ENCODE measurements around the gene PEAK1.
"Not testable (repeated sequence)": the region's sequence is repeated elsewhere in the genome, so short reads cannot be mapped to it uniquely, and the experiment has no call there.

PEAK1 gene

GRCh38 chr15:77295446-77295845 is 124.5 kb downstream of the PEAK1 start:
- no peak for DNase-seq

DNA sequence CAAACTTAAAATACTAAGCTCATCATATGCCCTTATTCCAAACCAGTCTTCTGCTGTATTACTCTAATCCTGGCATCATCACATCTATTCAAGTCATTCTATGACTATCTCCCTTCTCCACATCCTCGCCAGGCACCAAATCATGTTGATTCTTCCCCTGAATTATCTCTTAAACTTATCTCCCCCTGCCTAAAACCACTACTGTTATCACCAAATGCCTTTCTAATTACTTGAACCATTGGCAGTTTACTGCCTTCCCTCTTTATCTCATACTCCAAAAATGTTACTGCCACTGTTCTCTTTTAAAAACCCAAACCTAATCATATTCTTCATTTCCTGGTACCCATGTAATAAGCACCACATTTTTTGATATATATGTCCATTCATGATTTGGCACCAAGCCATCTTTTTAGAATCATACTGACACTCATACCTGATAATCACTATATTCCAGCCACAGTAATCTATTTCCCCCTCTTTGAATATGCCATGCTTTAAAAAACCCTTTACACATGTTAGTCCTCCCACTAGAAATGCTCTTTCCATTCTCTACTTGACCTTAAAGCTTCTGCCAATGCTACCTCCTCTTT is 126.8 kb downstream of the PEAK1 start:
- DNase-seq, result no peak

GRCh38 chr15:77291107-77291506 is 128.8 kb downstream of the PEAK1 start:
- no peak for DNase-seq

DNA sequence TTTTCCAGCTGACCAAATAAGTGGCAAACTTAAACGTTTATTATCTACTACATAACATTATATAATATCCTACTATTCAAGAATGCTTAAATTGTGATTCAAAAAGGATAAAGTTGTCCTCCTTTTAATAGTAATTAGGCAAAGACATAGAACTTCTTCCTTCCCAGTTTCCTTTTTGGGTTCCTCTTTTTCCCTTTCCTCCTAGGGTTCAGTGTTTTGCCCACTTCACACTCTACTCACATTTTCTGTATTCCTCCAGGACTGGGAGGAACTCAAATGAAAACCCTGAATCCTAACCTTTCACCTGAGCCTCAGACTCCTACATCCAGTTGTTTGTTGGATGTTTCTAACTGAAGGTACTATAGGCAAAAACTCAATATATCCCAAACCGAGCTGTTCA is 132.5 kb downstream of the PEAK1 start:
- DNase-seq, result no peak

DNA sequence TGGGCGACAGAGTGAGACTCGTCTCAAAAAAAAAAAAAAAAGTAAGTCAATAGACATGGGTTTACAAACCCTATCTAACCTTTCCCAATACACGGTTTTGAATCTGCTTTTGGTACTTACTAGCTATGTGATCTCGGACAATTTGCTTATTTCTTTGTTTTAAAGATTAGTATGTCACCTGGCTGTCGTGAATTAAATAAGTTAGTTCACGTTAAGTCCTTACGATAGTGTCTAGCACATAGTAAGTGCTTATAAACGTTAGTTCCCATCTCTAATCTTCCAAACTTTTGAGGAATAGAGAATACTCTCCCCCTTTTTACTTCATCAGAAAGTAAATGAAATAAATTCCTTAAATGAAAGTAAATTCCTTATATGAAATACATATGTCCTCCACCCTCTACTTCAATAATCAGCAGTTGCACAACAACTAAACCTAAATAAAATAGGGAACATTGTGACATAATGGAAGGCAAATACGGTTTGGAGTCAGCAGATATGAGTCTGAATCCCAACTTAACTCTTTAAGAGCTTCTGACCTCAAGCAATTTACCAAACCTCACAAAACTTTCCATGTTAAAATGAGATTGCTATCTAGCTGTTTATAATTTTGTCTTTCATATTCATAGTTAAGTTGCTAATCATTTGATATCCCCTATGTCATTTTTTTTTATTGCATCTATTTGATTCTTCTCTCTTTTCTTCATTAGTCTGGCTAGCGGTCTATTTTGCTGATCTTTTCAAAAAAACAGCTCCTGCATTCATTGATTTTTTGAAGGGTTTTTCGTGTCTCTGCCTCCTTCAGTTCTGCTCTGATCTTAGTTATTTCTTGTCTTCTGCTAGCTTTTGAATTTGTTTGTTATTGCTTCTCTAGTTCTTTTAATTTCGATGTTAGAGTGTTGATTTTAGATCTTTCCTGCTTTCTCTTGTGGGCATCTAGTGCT is 134.6 kb downstream of the PEAK1 start:
- no peak for DNase-seq

DNA sequence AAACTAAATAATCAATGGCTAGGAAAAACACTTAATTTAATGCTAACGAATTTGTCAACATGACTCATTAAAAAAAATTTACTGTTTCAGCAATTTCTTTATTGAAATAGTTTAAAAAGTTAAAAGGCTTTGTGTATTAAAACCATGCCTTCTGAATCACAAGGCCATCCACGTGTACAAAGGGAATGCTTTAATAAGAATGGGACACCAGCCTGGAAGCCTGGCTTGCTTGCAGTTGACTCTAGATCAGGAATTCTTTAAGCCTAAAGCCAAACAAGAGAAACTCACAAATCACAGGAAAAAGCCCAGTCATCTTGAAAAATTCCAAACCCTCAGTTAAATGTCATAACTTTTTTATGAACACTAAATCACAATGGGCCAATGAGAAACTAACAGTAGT is 137.6 kb downstream of the PEAK1 start:
- DNase-seq, result no peak

GRCh38 chr15:77276943-77277342 is 143.0 kb downstream of the PEAK1 start:
- no peak for DNase-seq

DNA sequence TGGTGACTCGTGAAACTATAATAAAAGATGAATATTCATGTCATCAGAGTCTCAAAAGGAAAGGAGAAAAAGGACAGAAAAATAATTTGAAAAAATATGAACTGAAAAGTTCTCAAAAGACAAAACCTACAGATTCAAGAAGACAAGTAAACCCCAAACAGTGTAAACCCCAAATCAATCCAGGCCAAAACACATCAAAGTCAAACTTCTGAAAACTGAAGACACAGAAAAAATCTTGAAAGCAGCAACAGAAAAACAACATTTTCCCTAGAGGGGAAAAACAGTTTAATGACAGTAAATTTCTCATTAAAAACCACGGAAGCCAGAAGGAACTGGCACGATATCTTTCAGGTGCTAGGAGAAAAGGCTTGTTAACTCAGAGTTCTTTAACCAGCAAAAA is 143.8 kb downstream of the PEAK1 start:
- DNase-seq, result no peak

- DNase-seq, result not testable (repeated sequence)
These were observed 146.8 kb downstream of the PEAK1 start for GRCh38 chr15:77273136-77273535.

DNA sequence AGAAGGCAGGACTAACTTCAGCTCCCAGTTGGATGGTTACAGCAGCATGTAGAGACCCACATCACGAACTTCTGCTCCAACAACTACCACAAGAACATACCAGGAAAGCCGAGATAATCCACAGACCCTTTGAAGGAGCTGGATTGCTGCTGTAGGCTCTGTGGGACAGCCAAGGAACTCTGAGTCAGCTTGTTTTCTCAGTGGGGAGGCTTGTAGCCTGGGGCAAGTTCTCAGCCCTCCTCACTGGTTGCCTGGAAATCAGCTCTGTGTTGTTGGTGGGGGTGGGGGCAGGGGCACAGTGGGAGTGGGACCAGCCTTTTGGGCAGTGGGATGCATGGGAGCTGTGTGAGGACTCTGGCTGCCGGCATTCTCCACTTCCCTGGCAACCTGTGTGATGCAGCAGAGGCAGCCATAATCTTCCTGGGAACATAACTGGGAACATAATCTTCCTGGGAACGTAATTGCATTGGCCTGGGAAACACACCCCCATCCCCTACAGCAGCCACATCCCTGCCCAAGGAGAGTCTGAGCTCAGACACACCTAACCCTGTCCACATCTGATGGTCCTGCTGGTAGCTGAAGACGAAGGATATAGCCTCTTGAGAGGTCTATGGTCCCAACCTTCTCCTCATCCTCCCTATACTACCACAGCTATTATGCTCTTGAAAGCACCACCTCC is 153.1 kb downstream of the PEAK1 start:
- DNase-seq, result no peak

GRCh38 chr15:77255385-77255784 is 164.5 kb downstream of the PEAK1 start:
- DNase-seq, result no peak

- no peak for DNase-seq
These were observed 168.2 kb downstream of the PEAK1 start for GRCh38 chr15:77251662-77252061.

- no peak for DNase-seq
These were observed 172.8 kb downstream of the PEAK1 start for GRCh38 chr15:77247116-77247515.

DNA sequence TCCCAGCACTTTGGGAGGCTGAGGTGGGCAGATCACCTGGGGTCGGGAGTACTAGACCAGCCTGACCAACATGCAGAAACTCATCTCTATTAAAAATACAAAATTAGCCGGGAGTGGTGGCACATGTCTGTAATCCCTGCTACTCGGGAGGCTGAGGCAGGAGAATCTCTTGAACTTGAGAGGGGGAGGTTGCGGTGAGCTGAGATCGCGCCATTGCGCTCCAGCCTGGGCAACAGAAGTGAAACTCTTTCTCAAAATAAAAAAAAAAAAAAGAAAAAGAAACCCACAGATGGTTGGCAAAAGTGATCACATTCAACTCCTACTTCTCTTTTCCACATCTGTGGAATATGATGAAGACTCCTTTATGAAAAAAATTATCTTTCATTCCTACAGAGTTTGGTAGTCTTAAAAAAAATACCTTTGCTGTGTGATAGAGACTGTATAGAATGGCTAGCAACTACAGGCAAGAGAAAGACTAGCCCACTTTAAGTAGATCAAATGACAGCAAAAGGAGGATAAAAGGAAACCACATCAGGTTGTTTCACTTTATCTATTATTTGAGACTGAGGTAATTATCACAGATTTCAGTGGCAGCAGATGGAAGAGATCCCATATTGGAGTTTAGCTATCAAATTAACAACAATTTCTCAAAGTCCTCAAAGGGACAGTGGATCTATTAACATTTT is 176.0 kb downstream of the PEAK1 start:
- no peak for DNase-seq

DNA sequence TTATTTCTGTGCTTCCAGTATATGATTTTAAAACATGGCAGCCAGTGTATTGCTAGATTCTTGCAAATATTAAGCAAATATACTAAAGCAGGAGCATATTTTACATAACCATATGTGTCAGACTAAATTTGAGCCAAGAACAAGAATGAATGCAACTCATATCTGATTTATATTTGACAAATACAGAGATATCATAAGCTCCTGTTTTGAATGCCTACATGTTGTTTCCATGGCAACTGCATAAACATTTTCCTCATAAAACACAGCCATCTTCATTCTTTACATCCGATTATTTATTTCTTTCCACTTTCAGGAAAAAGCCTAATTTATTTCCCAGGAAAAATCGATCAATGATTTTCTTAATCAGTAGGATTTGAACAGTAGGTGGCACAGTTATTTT is 176.8 kb downstream of the PEAK1 start:
- no peak for DNase-seq

DNA sequence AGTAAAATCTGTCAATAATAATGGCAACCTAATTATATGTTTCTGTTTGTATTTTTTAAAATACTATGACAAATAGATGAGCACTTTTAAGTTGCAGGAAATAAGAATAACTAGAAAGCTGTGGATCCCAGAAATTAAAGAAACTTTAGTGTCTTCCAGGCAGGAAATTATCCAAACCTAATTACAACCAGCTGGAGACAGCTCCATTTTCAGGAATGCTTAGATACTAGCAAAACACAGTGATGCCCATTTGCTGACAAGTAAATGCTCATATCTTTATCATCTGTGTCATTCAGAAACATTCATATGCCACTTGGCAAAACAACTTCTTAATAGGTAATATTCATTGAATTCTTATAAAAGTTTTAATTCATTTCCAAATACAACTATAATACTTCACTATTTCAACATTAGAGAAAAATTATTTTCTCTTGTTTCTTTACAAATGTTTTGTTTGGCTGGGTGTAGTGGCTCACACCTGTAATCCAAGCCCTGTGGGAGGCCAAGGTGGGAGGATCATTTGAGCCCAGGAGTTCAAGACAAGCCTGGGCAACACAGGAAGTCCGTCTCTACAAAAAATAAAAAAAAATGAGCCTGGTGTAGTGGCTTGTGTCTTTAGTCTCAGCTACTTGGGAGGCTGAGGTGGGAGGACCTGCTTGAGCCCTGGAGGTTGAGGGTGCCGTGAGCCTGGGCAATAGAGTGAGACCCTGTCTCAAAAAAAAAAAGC is 179.9 kb downstream of the PEAK1 start:
- DNase-seq, result no peak

DNA sequence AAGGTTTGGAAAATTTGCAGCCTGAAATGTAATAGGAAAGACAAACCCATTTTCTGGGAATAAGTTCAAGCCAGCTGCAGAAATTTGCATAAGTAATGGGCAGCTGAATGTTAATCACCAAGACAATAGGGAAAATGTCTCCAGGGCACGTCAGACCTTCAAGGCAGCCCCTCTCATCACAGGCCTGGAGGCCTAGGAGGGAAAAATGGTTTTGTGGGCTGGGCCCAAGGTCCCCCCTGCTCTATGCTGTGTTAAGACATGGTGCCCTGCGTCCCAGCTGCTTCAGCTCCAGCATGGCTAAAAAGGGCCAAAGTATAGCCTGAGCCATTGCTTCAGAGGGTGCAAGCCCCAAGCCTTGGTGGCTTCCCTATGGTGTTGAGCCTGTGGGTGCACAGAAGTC is 184.3 kb downstream of the PEAK1 start:
- no peak for DNase-seq

- DNase-seq, result no peak
These were observed 191.1 kb downstream of the PEAK1 start for GRCh38 chr15:77228828-77229227.

DNA sequence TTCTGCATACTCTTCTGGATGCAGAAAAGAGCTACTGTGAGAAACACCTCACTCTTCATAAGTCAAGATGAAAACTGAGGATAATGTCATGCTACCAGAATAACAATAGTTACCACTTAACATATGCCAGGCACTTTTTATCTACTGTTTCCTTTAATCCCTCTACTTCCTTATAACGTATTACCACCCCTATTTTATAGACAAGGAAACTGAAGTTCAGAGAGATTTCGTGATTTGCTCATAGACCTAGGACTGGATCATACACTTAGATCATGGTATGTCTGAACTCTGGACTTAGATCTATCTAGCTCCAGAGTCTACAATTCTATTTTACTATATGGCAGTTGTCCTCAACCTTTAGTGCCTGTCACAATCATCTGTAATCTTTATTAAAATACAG is 193.3 kb downstream of the PEAK1 start:
- no peak for DNase-seq

DNA sequence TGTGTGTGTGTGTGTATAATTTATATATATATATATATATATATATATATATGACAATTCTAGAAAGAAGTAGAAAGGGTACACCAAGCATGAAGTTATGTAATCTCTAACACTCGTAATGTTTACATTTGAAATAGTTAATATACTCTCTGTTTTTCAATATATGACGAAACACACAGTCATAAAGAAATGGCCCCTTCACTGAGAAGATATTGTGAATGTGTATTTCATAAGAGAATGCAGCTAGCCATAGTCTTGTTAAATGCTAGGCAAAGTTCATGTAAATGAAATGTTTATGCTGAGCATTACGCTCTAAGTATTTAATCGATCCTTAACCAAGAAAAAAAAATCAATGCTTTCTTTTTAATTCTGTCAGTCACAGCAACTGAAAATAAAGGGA is 194.3 kb downstream of the PEAK1 start:
- DNase-seq, result no peak

DNA sequence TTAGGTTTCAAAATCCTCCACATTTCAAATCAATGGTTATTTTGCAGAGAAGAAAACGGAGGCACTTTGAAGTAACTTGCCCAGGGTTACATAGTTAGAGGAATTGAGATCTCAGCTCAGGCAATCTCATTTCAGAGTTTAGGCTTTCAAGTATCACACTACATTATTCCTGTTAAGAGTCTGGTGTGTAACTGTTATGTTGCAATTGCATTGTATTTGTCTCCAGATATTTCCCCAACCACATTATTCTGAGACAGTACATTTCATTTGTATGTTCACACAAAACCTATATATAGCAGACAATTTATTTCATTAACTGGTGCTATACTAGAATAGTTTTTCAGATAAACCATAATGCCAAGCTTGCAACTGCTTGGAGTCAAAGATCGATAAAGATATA is 194.8 kb downstream of the PEAK1 start:
- DNase-seq, result no peak

- no peak for DNase-seq
These were observed 195.6 kb downstream of the PEAK1 start for GRCh38 chr15:77224352-77224751.

GRCh38 chr15:77221708-77222107 is 198.2 kb downstream of the PEAK1 start:
- no peak for DNase-seq
